ENCODE results near the gene SNX20.
A peak's percentile ranks its signal among the peaks of the same experiment; 100 is the strongest.

Gene SNX20

GRCh38 chr16:50681021-50681885, at the start of gene SNX20:
Gene SNX20 (minus strand): TSS chr16:50681312. CDS start chr16:50677526, 3,786 bp downstream.
- DNase-seq = peak; percentile 58 to 70

GRCh38 chr16:50724306-50724705, 43.2 kb upstream of the SNX20 start:
- no peak for DNase-seq

- DNase-seq = no peak
These were observed 41.8 kb upstream of the SNX20 start for GRCh38 chr16:50722960-50723359.

- DNase-seq = no peak
These were observed 41.3 kb upstream of the SNX20 start for GRCh38 chr16:50722405-50722737.

- DNase-seq = no peak
These were observed 40.7 kb upstream of the SNX20 start for GRCh38 chr16:50721549-50722404.

GRCh38 chr16:50719401-50720337, 38.6 kb upstream of the SNX20 start:
- DNase-seq = no peak

- DNase-seq = no peak
These were observed 37.8 kb upstream of the SNX20 start for GRCh38 chr16:50718761-50719400.

- no peak for DNase-seq
These were observed 37.1 kb upstream of the SNX20 start for GRCh38 chr16:50718061-50718760.

- no peak for DNase-seq
These were observed 36.4 kb upstream of the SNX20 start for GRCh38 chr16:50717494-50717893.

GRCh38 chr16:50717091-50717490, 36.0 kb upstream of the SNX20 start:
- DNase-seq = no peak

- no peak for DNase-seq
These were observed 31.8 kb upstream of the SNX20 start for GRCh38 chr16:50712956-50713355.

GRCh38 chr16:50712560-50712898, 31.4 kb upstream of the SNX20 start:
- DNase-seq = no peak

GRCh38 chr16:50711862-50712559, 30.9 kb upstream of the SNX20 start:
- no peak for DNase-seq

GRCh38 chr16:50711040-50711439, 29.9 kb upstream of the SNX20 start:
- no peak for DNase-seq

- DNase-seq = no peak
These were observed 28.9 kb upstream of the SNX20 start for GRCh38 chr16:50709980-50710379.

GRCh38 chr16:50709061-50709684, 28.1 kb upstream of the SNX20 start:
- no peak for DNase-seq

GRCh38 chr16:50708373-50709060, 27.4 kb upstream of the SNX20 start:
- DNase-seq = peak; percentile 64 to 71

GRCh38 chr16:50706250-50706649, 25.1 kb upstream of the SNX20 start:
- no peak for DNase-seq

- no peak for DNase-seq
These were observed 24.5 kb upstream of the SNX20 start for GRCh38 chr16:50705436-50706110.

All from activated CD4-positive, alpha-beta T cell treated with anti-CD3 and anti-CD28 coated beads, Interleukin-2, amount 50 U/mL, for 48 hours (primary cell).